DMS 273 (cell line): ENCODE data around the gene SIPA1L3.
A peak's percentile ranks its signal among the peaks of the same experiment; 100 is the strongest.

Experiments used
- DNase-seq: peaks from one replicate; lab custom pipeline; 2025; ENCODE audit not compliant: unreplicated experiment; lab: John Stamatoyannopoulos, UW

The SIPA1L3 gene

GRCh38 chr19:37995346-37995745, 88.3 kb downstream of the SIPA1L3 start:
- no peak for DNase-seq

GRCh38 chr19:37997911-37998344, 90.9 kb downstream of the SIPA1L3 start:
- DNase-seq: peak; percentile 49

- DNase-seq: no peak
These were observed 91.8 kb downstream of the SIPA1L3 start for GRCh38 chr19:37998801-37999308.

- no peak for DNase-seq
These were observed 92.6 kb downstream of the SIPA1L3 start for GRCh38 chr19:37999309-38000213.

GRCh38 chr19:38001158-38001781, 94.3 kb downstream of the SIPA1L3 start:
- no peak for DNase-seq

GRCh38 chr19:38003438-38004185, 96.6 kb downstream of the SIPA1L3 start:
- DNase-seq: peak; percentile 99

GRCh38 chr19:38004186-38004520, 97.1 kb downstream of the SIPA1L3 start:
- DNase-seq: no peak

- peak; percentile 97 for DNase-seq
These were observed 97.7 kb downstream of the SIPA1L3 start for GRCh38 chr19:38004521-38005223.

GRCh38 chr19:38005224-38005614, 98.2 kb downstream of the SIPA1L3 start:
- no peak for DNase-seq

GRCh38 chr19:38006361-38007045, 99.5 kb downstream of the SIPA1L3 start:
- DNase-seq: no peak

- no peak for DNase-seq
These were observed 102.7 kb downstream of the SIPA1L3 start for GRCh38 chr19:38009650-38010242.

- no peak for DNase-seq
These were observed 104.4 kb downstream of the SIPA1L3 start for GRCh38 chr19:38011426-38011825.

- DNase-seq: no peak
These were observed 105.3 kb downstream of the SIPA1L3 start for GRCh38 chr19:38012290-38012689.

GRCh38 chr19:38012944-38013343, 105.9 kb downstream of the SIPA1L3 start:
- no peak for DNase-seq

GRCh38 chr19:38013913-38014580, 107.0 kb downstream of the SIPA1L3 start:
- no peak for DNase-seq

GRCh38 chr19:38015216-38015615, 108.2 kb downstream of the SIPA1L3 start:
- DNase-seq: no peak

- DNase-seq: no peak
These were observed 108.8 kb downstream of the SIPA1L3 start for GRCh38 chr19:38015761-38016160.

GRCh38 chr19:38017401-38018151, 110.6 kb downstream of the SIPA1L3 start:
- no peak for DNase-seq
